GM10248 (cell line): Measurements from ENCODE around the gene TMIE.

Experiments used
- CTCF ChIA-PET: fragments of 300-600 bp; sonication (Branson Sonifier 250); formaldehyde crosslinking; extraction: SDS; loops from one replicate; lab custom pipeline; 2021; ENCODE audit warnings: antibody characterized with exemption; lab: Yijun Ruan, JAX
- POLR2A ChIA-PET: fragments of 350-650 bp; sonication (Branson Sonifier 250); formaldehyde crosslinking; extraction: SDS; loops from one replicate; lab custom pipeline; 2020; ENCODE audit warnings: antibody characterized with exemption; lab: Yijun Ruan, JAX
- DNase-seq: peaks from one replicate; pipeline ENCODE4 v3.0.0; 2012; ENCODE audit errors: extremely low spot score
- CTCF ChIP-seq: IDR thresholded peaks from 2 replicates; pipeline ENCODE4 v1.5.1; 2012; ENCODE audit warnings: mild to moderate bottlenecking, low read depth; ENCODE audit errors: extremely low read depth, missing control alignments, control extremely low read depth

TMIE gene

DNA sequence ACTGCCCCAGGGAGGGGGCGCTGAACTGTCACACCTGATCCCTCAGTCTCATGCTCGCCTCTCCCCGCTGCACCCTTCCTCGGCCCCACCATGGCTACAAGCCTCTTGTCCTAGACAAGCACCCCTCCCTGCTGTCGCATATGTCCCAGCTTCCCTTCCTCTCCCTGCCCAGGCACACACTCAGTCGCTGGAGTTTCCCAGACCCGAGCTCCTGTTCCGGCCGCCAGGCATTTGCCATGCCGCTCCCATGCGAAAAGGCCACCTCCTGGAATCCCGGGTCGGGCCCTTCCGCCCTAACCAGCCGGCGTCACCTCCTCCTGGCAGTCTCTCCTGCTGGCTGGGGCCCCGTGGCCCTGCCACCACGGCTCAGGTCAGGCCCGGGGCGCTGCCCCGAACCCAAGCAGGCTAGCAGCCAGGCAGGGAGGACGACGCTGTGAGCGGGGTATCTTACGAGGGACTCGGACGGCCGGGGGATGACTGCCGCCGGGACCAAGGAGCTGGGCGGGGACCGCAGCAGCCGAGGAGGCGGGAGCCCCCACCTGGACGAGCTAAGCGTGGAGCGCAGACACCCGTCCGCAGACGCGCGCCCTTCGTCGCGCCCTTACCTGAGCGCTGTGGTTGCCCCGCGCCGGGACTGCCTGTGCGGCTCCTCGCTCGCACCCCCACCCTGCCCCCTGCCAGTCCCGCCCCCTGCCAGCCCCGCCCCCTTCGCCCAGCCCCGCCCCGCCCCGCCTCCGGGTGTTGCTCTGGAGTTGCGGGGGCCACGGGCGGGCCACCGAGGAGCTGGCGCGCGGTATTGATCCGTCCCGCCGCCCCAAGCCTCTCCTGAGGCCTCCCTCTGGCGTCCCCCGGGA is 7.9 kb upstream of the TMIE start, which contains the start of gene ALS2CL:
Gene ALS2CL (minus strand): TSS at position 642 of the 854 bp plus-strand sequence. CDS start 4,239 bp downstream, outside the sequence.
- no peak for TF ChIP-seq CTCF
- DNase-seq: peak; percentile 74
- CTCF ChIA-PET: interaction anchor here (1.0 to 2.0 kb wide), 5 partner anchors 9 to 202 kb away, joined by 3 to 10 read pairs (median 3); no protein-coding TSS in a partner anchor
- POLR2A ChIA-PET: interaction anchor here (0.5 kb wide), 1 partner anchor 484 kb away, joined by 5 read pairs; no protein-coding TSS in a partner anchor

DNA sequence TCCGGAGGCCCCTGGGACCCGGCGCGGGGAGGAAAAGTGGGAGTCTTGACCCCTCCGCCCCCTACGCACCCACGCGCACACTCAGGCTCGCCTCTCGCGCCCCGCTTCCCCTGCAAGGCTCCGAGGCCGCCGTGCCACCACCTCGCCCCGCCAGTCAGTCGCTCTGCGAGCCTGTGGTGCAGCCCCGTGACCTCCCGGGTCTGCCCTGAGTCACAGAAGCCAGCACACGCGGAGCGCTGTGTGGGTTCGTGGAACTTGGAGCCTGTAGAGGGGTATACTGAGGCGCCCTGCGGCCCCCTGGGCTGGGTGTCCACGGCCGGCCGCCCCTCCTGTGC is 7.3 kb upstream of the TMIE start:
- CTCF ChIA-PET: interaction anchor here (1.0 to 2.0 kb wide), 5 partner anchors 9 to 201 kb away, joined by 3 to 10 read pairs (median 3); no protein-coding TSS in a partner anchor
- DNase-seq: no peak
- POLR2A ChIA-PET: no interaction called here
- TF ChIP-seq CTCF: no peak

DNA sequence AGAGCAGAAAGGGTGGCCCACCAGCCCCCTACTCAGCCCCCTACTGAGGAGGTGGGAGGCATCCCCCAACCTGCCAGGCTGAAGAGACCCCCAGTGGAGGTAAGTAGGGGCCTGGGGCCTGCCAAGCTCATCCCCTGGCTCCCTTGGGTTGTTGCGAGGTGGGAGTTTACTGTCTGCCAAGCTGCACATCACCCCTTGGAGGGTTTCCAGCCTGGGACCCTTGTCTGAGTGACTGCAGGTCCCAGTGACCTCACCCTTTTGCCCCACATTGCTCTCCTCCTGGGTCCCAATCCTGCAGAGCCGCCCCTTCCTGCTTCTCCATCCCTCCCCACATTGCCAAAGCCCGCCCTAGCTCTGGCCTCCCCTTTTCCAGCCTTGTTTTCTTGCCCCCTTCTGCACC is 6.7 kb upstream of the TMIE start:
- ChIA-PET CTCF (no interaction called here), POLR2A (no interaction called here)
- DNase-seq: no peak
- TF ChIP-seq CTCF: no peak

- peak; percentile 47 for DNase-seq
- ChIA-PET CTCF (interaction anchor here (1.0 to 1.7 kb wide), 3 partner anchors 21 to 204 kb away, joined by 3 to 9 read pairs (median 3); no protein-coding TSS in a partner anchor), POLR2A (no interaction called here)
- peak; percentile 17 for TF ChIP-seq CTCF
Observed at GRCh38 chr3:46695177-46695961, 5.8 kb upstream of the TMIE start.

DNA sequence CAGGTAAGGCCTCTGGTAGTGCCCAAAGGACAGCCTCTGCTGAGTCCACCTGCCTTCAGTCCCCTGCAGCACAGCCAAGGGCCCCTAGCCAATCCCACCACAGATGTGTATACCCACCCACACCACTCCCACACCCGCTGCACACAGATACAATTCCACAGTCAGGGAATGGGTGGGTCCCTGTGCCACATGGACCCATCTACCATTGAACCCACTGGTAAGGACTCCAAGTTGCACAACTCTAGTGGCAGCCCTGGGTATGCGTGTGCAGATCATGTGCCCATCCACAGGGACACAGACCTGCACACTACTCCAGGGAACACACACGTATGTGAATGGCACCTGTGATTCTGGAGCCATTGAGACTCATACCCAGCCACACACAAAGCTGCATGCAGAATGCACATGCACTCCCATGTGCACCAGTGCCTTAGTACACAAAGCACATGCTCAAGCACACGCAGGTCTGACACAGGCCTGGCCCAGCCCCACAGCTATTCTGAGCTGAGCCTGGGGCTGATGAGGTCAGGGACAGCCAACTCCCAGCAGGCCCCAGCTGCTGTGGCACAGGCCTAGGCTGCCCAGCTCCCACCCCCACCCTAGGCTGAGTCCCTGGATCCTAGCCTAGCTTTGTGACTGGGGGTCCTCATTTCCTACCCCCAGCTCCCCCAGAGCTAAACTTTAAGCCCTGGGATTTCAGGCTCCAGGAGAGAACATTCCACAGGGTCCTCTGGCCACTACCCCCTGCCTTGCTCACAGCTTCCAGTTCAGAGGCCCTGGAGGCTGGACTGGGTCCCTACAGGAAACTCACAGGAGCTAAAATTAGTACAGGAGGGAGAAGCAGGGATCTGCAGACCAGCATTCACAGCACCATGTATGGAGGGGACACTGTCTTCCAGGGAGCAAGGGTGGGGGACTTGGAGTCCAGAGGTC is 5.0 kb upstream of the TMIE start:
- DNase-seq: no peak
- no peak for TF ChIP-seq CTCF
- POLR2A ChIA-PET: no interaction called here
- CTCF ChIA-PET: interaction anchor here (1.0 to 2.9 kb wide), 7 partner anchors 9 to 208 kb away, joined by 3 to 9 read pairs (median 3); no protein-coding TSS in a partner anchor
